Keratinocyte (primary cell): ENCODE measurements around the gene FKBP14.

ENCODE experiments used
- EZH2 ChIP-seq: IDR thresholded peaks from one replicate; pipeline ENCODE4 v1.6.1; 2012; ENCODE audit warnings: inconsistent platforms, mild to moderate bottlenecking, low read length, moderate library complexity
- TF ChIP-seq, protein P1 (sequence below), 3 experiments: IDR thresholded peaks in 1 of 3; conservative IDR thresholded peaks in 1 of 3; optimal IDR thresholded peaks in 1 of 3; 2 replicates in 2 of 3; 3 replicates in 1 of 3; pipeline versions ENCODE3 to v1.5.1; 2011; ENCODE audit warnings: low read length in 3 of 3, mild to moderate bottlenecking in 3 of 3, moderate library complexity in 2 of 3, control low read depth in 1 of 3, inconsistent platforms in 1 of 3; ENCODE audit not compliant: insufficient read depth in 2 of 3; ENCODE audit errors: extremely low read depth in 1 of 3

DNA sequence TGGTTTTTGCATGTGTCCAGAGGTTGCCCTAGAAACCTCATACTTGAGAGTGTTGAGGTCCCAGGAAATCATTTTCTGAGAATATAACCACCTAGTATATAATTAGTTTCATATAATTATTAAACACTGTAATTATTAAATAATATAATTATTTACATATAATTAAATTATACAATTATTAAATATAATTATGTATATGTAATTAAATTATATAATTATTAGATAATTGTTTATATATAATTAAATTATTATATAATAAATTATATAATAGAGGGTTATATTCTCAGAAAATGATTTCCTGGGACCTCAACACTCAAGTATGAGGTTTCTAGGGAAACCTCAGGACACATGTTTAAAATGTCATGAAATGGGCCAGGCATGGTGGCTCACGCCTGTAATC is 64.5 kb downstream of the FKBP14 start:
- TF ChIP-seq, protein P1, sequence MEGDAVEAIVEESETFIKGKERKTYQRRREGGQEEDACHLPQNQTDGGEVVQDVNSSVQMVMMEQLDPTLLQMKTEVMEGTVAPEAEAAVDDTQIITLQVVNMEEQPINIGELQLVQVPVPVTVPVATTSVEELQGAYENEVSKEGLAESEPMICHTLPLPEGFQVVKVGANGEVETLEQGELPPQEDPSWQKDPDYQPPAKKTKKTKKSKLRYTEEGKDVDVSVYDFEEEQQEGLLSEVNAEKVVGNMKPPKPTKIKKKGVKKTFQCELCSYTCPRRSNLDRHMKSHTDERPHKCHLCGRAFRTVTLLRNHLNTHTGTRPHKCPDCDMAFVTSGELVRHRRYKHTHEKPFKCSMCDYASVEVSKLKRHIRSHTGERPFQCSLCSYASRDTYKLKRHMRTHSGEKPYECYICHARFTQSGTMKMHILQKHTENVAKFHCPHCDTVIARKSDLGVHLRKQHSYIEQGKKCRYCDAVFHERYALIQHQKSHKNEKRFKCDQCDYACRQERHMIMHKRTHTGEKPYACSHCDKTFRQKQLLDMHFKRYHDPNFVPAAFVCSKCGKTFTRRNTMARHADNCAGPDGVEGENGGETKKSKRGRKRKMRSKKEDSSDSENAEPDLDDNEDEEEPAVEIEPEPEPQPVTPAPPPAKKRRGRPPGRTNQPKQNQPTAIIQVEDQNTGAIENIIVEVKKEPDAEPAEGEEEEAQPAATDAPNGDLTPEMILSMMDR (optimal IDR thresholded peaks at IDR 0.05 in 1 of 3, IDR thresholded peaks at IDR 0.05 in 1 of 3, conservative IDR thresholded peaks at IDR 0.05 in 1 of 3; ENCODE audit: extremely low read depth in 1 of 3, insufficient read depth in 2 of 3, low read length in 3 of 3), result no peak
- no peak for TF ChIP-seq EZH2
